ENCODE results near the gene SNX11.
A peak's percentile ranks its signal among the peaks of the same experiment; 100 is the strongest.

The SNX11 gene

GRCh38 chr17:48152289-48152688 lies 44.7 kb downstream of the SNX11 start:
- no peak overlapping the region for H3K4me3 ChIP-seq (ENCODE audit: low read depth, low read length)
- no peak for DNase-seq (ENCODE audit: low read depth)
- no peak for TF ChIP-seq CTCF (IDR thresholded peaks at IDR 0.05; ENCODE audit: insufficient read depth, low read depth, low read length, missing control alignments)

GRCh38 chr17:48153691-48154358 lies 46.3 kb downstream of the SNX11 start:
- DNase-seq (ENCODE audit: low read depth), result peak; percentile 47
- TF ChIP-seq CTCF (IDR thresholded peaks at IDR 0.05; ENCODE audit: insufficient read depth, low read depth, low read length, missing control alignments), result peak; percentile 33
- no peak overlapping the region for H3K4me3 ChIP-seq (ENCODE audit: low read depth, low read length)

DNA sequence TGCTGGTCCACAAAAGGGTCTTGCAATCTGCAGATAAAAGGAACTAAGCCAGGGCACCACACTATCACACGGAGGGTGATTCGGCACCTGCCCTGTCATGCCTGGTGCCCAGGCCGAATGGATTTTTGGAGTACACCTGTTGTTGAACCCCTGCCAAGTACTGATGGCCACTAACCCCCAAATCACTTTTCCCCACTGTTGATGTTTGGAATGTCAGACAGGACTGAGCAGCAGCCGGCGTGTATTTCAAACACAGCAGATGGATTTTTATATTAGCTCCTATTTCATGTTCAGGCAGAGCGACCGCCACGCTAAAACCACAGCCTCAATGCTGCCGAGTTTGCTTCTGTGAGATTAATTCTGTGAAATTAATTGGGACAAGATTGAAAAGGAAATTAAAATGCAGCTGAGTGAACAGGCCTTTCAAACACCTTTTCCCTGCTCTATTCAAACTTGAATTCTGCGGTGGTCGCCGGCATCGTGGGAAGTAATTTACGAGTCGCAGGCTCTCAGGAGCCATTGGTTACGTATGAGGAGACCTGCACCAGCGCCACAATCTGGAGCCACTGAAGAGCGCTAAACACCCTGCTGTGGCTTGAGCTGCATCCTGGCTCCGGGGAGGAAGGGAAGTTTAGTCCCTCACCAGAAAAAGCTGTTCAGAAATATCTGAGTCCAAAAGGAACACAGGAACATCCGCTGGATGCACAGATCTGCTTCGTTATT lies 48.5 kb downstream of the SNX11 start:
- no peak overlapping the region for H3K4me3 ChIP-seq (ENCODE audit: low read depth, low read length)
- TF ChIP-seq CTCF (IDR thresholded peaks at IDR 0.05; ENCODE audit: insufficient read depth, low read depth, low read length, missing control alignments), result no peak
- DNase-seq (ENCODE audit: low read depth), result no peak

GRCh38 chr17:48159232-48159631 lies 51.7 kb downstream of the SNX11 start:
- no peak for TF ChIP-seq CTCF (IDR thresholded peaks at IDR 0.05; ENCODE audit: insufficient read depth, low read depth, low read length, missing control alignments)
- H3K4me3 ChIP-seq (ENCODE audit: low read depth, low read length), result no peak overlapping the region

DNA sequence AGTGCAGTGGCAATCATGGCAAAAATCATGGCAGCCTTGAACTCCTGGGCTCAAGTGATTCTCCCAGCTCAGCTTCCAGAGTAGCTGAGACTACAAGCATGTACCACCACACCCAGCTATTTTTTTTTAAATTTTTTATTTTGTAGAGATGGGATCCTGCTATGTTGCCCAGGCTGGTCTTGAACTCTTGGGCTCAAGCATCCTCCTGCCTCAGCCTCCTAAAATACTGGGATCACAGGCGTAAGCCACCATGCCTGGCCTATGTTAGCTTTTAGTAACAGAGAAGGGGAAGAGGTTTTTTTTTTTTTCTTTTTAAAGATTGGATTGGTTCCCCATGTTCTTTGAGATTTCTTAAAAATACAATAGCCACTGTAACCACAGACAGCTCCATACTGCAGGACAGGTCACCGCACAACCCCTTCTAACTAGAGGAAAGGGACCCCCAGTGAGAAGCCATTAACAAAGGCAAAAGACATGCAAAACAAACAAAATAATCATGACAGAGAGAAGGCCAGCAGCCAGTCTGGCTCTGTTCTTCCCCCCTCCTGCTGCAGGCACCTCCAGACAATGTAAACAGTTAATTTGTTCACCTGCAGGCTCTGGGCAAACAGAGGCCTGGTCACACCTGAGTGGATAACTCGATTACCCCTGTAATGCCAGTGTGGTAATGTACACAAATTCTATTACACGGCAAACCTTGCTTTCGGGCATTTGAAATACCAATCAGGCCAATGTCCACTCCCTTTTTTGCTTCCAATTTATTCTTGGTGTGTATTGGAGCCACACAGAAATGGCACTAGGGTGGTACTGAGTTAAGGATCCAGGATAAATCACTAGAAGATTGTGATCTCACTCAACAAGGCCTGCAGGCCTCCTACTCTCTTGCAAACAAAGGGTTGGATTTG lies 52.9 kb downstream of the SNX11 start:
- no peak for TF ChIP-seq CTCF (IDR thresholded peaks at IDR 0.05; ENCODE audit: insufficient read depth, low read depth, low read length, missing control alignments)
- no peak overlapping the region for H3K4me3 ChIP-seq (ENCODE audit: low read depth, low read length)
- DNase-seq (ENCODE audit: low read depth), result no peak

More at GRCh38 chr17:48159232-48159631, 51.7 kb downstream of the SNX11 start:
- DNase-seq (ENCODE audit: low read depth), result no peak

GRCh38 chr17:48161127-48161905 lies 53.8 kb downstream of the SNX11 start:
- DNase-seq (ENCODE audit: low read depth), result no peak
- H3K4me3 ChIP-seq (ENCODE audit: low read depth, low read length), result no peak overlapping the region

More at GRCh38 chr17:48161127-48161905, 53.8 kb downstream of the SNX11 start:
- no peak for TF ChIP-seq CTCF (IDR thresholded peaks at IDR 0.05; ENCODE audit: insufficient read depth, low read depth, low read length, missing control alignments)

Data from GM12865 (cell line).